Common myeloid progenitor, CD34-positive (primary cell): ENCODE data around the gene SLC17A9.

Experiments used
- CTCF ChIA-PET: fragments of 350-600 bp; sonication (Branson Sonifier 250); formaldehyde crosslinking; loops from one replicate; lab custom pipeline; 2021; ENCODE audit warnings: antibody characterized with exemption; lab: Charles Lee
- POLR2A ChIA-PET: fragments of 350-600 bp; sonication (Branson Sonifier 250); formaldehyde crosslinking; loops from one replicate; lab custom pipeline; 2021; ENCODE audit warnings: antibody characterized with exemption; lab: Charles Lee
- DNase-seq, 3 donors: peaks; one replicate each; pipeline versions ENCODE4 v3.0.0 to v3.0.0-alpha.2; 2013
- H3K27ac ChIP-seq, 2 experiments: 1 replicate in 1 of 2; 2 replicates in 1 of 2; pipeline ENCODE4 v1.7.0; 2013; ENCODE audit warnings: inconsistent platforms in 2 of 2, low read length in 2 of 2, mild to moderate bottlenecking in 2 of 2, low read depth in 1 of 2, moderate library complexity in 1 of 2; ENCODE audit not compliant: severe bottlenecking in 2 of 2, insufficient read depth in 1 of 2, poor library complexity in 1 of 2
- H3K27me3 ChIP-seq, 5 experiments: replicated peaks in 2 of 5; 1 replicate in 3 of 5; 2 replicates in 2 of 5; pipeline versions ENCODE4 v1.6.1 to v1.7.0; 2013; ENCODE audit warnings: low read length in 4 of 5, mild to moderate bottlenecking in 2 of 5, moderate library complexity in 2 of 5, inconsistent platforms in 1 of 5; ENCODE audit not compliant: insufficient read depth in 5 of 5, control insufficient read depth in 4 of 5
- H3K36me3 ChIP-seq, 4 experiments: 1 replicate in 2 of 4; 2 replicates in 2 of 4; pipeline versions ENCODE4 v1.6.1 to v1.7.0; 2013; ENCODE audit warnings: low read length in 3 of 4, control low read depth in 1 of 4, mild to moderate bottlenecking in 1 of 4; ENCODE audit not compliant: control insufficient read depth in 4 of 4, insufficient read depth in 4 of 4
- H3K4me1 ChIP-seq, 4 experiments: 1 replicate in 3 of 4; 2 replicates in 1 of 4; pipeline versions ENCODE4 v1.6.1 to v1.7.1; 2013; ENCODE audit warnings: low read length in 3 of 4, mild to moderate bottlenecking in 3 of 4, control low read depth in 1 of 4, inconsistent platforms in 1 of 4, moderate library complexity in 1 of 4; ENCODE audit not compliant: control insufficient read depth in 4 of 4, insufficient read depth in 4 of 4; ENCODE audit errors: control extremely low read depth in 1 of 4
- H3K4me3 ChIP-seq, 7 experiments: 1 replicate in 4 of 7; 2 replicates in 3 of 7; pipeline versions ENCODE4 v1.5.1 to v1.7.0; 2013; ENCODE audit warnings: mild to moderate bottlenecking in 7 of 7, low read length in 6 of 7, moderate library complexity in 6 of 7, inconsistent platforms in 2 of 7, low read depth in 2 of 7, control low read depth in 1 of 7; ENCODE audit not compliant: insufficient read depth in 4 of 7, control insufficient read depth in 1 of 7; ENCODE audit errors: extremely low read depth in 1 of 7
- H3K9me3 ChIP-seq, 5 experiments: 1 replicate in 4 of 5; 2 replicates in 1 of 5; pipeline versions ENCODE4 v1.6.1 to v1.7.1; 2013; ENCODE audit warnings: low read length in 4 of 5, mild to moderate bottlenecking in 2 of 5, inconsistent platforms in 1 of 5, low read depth in 1 of 5, moderate library complexity in 1 of 5; ENCODE audit not compliant: control insufficient read depth in 4 of 5, insufficient read depth in 2 of 5; ENCODE audit errors: control extremely low read depth in 1 of 5
- WGBS: methylation state at CpG from one replicate; pipeline ENCODE4 v1.1.5; 2013; ENCODE audit not compliant: insufficient coverage; 5-methylcytosine and 5-hydroxymethylcytosine counted together

Gene SLC17A9

GRCh38 chr20:62968378-62969178 is 16.1 kb downstream of the SLC17A9 start:
- CTCF ChIA-PET = interaction anchor here (0.9 to 1.3 kb wide), 2 partner anchors 15 to 74 kb away, joined by 3 read pairs; no protein-coding TSS in a partner anchor
- POLR2A ChIA-PET = no interaction called here
- Histone ChIP-seq H3K4me1 (peaks cover 0 to 42% (median 25%) of the 10 kb centered on the region in 4 experiments), H3K9me3 (no peaks in the 10 kb centered on the region), H3K36me3 (peaks cover 0 to 41% (median 22%) of the 10 kb centered on the region in 4 experiments), H3K27ac (no peak overlapping the region), H3K27me3 (peaks cover 0 to 27% (median 11%) of the 10 kb centered on the region in 5 experiments), H3K4me3 (no peak overlapping the region)
- DNase-seq = no peak
- WGBS = 84% methylated on average over 18 of the region's 21 CpGs

GRCh38 chr20:62969179-62969760 is 16.8 kb downstream of the SLC17A9 start:
- Histone ChIP-seq H3K27me3 (peaks cover 0 to 33% (median 14%) of the 10 kb centered on the region in 5 experiments), H3K4me3 (no peak overlapping the region), H3K27ac (no peak overlapping the region), H3K9me3 (no peaks in the 10 kb centered on the region), H3K36me3 (peaks cover 0 to 34% (median 19%) of the 10 kb centered on the region in 4 experiments), H3K4me1 (peaks cover 0 to 38% (median 21%) of the 10 kb centered on the region in 4 experiments)
- ChIA-PET POLR2A (interaction anchor here (1.1 kb wide), 1 partner anchor 40 kb away, joined by 3 read pairs; no protein-coding TSS in a partner anchor), CTCF (interaction anchor here (2.4 kb wide), 1 partner anchor 69 kb away, joined by 9 read pairs; no protein-coding TSS in a partner anchor)
- 65% methylated on average over 12 of the region's 16 CpGs for WGBS
- no peak for DNase-seq

GRCh38 chr20:62969939-62970306 is 17.4 kb downstream of the SLC17A9 start:
- Histone ChIP-seq H3K4me1 (peaks cover 0 to 32% (median 18%) of the 10 kb centered on the region in 4 experiments), H3K9me3 (no peaks in the 10 kb centered on the region), H3K27ac (no peak overlapping the region), H3K36me3 (peaks cover 0 to 27% (median 15%) of the 10 kb centered on the region in 4 experiments), H3K4me3 (no peak overlapping the region), H3K27me3 (peaks cover 0 to 39% (median 14%) of the 10 kb centered on the region in 5 experiments)
- ChIA-PET POLR2A (interaction anchor here (1.1 kb wide), 1 partner anchor 39 kb away, joined by 3 read pairs; no protein-coding TSS in a partner anchor), CTCF (interaction anchor here (0.9 to 2.4 kb wide), 7 partner anchors 10 to 70 kb away, joined by 3 to 9 read pairs (median 6); no protein-coding TSS in a partner anchor)
- DNase-seq = no peak
- 88% methylated on average over 8 of the region's 8 CpGs for WGBS

GRCh38 chr20:62970307-62971210 is 18.1 kb downstream of the SLC17A9 start:
- 53% methylated on average over 29 of the region's 33 CpGs for WGBS
- H3K27ac ChIP-seq = no peak overlapping the region
- peaks cover 0 to 21% (median 11%) of the 10 kb centered on the region in 4 experiments for H3K36me3 ChIP-seq
- ChIA-PET CTCF (interaction anchor here (0.5 to 2.4 kb wide), 9 partner anchors 9 to 71 kb away, joined by 3 to 9 read pairs (median 4); no protein-coding TSS in a partner anchor), POLR2A (interaction anchor here (1.1 kb wide), 1 partner anchor 39 kb away, joined by 3 read pairs; no protein-coding TSS in a partner anchor)
- H3K9me3 ChIP-seq = no peaks in the 10 kb centered on the region
- H3K4me1 ChIP-seq = peaks cover 0 to 26% (median 15%) of the 10 kb centered on the region in 4 experiments
- no peak overlapping the region for H3K4me3 ChIP-seq
- DNase-seq = no peak
- H3K27me3 ChIP-seq = peaks cover 0 to 42% (median 16%) of the 10 kb centered on the region in 5 experiments

GRCh38 chr20:62971211-62971949 is 18.9 kb downstream of the SLC17A9 start:
- Histone ChIP-seq H3K4me3 (no peak overlapping the region), H3K27me3 (peaks cover 0 to 42% (median 20%) of the 10 kb centered on the region in 5 experiments), H3K4me1 (peaks cover 0 to 24% (median 12%) of the 10 kb centered on the region in 4 experiments), H3K36me3 (peaks cover 0 to 16% (median 7%) of the 10 kb centered on the region in 4 experiments), H3K27ac (no peak overlapping the region), H3K9me3 (no peaks in the 10 kb centered on the region)
- no peak for DNase-seq
- 86% methylated on average over 10 of the region's 10 CpGs for WGBS
- ChIA-PET CTCF (interaction anchor here (0.5 to 2.4 kb wide), 10 partner anchors 7 to 209 kb away, joined by 3 to 9 read pairs (median 4); no protein-coding TSS in a partner anchor), POLR2A (no interaction called here)
